HEK293T (cell line): Measurements from ENCODE around the gene APP.
"Not testable (repeated sequence)": the region's sequence is repeated elsewhere in the genome, so short reads cannot be mapped to it uniquely, and the experiment has no call there.

ENCODE experiments used
- CTCF ChIA-PET: fragments of 350-600 bp; formaldehyde crosslinking; extraction: SDS; loops from one replicate; lab custom pipeline; 2021; ENCODE audit warnings: antibody characterized with exemption, inconsistent platforms; lab: Yijun Ruan, JAX
- POLR2A ChIA-PET: fragments of 350-600 bp; formaldehyde crosslinking; extraction: SDS; loops from one replicate; lab custom pipeline; 2020; ENCODE audit warnings: antibody characterized with exemption, inconsistent platforms; lab: Yijun Ruan, JAX
- DNase-seq: peaks from one replicate; pipeline ENCODE4 v3.0.0; 2012; ENCODE audit warnings: mixed read lengths; ENCODE audit errors: extremely low spot score
- ARNT ChIP-seq: fragments of 450-650 bp; IDR thresholded peaks from 2 replicates; pipeline ENCODE4 v1.6.1; 2017; ENCODE audit warnings: mild to moderate bottlenecking
- BHLHE40 ChIP-seq: fragments of 450-650 bp; IDR thresholded peaks from 2 replicates; pipeline ENCODE4 v1.6.1; 2016; ENCODE audit warnings: mild to moderate bottlenecking, moderate library complexity, borderline replicate concordance
- CTBP1 ChIP-seq: fragments of 450-650 bp; IDR thresholded peaks from 2 replicates; pipeline ENCODE4 v1.6.1; 2016; ENCODE audit warnings: borderline replicate concordance
- ELF4 ChIP-seq: fragments of 450-650 bp; IDR thresholded peaks from 2 replicates; pipeline ENCODE4 v1.6.1; 2017; ENCODE audit warnings: antibody characterized with exemption
- FOXA1 ChIP-seq: fragments of 450-650 bp; IDR thresholded peaks from 2 replicates; pipeline ENCODE4 v1.6.1; 2016; ENCODE audit warnings: mild to moderate bottlenecking
- FOXK2 ChIP-seq: fragments of 450-650 bp; IDR thresholded peaks from 2 replicates; pipeline ENCODE4 v1.6.1; 2016; ENCODE audit warnings: mild to moderate bottlenecking
- FOXM1 ChIP-seq: fragments of 450-650 bp; IDR thresholded peaks from 2 replicates; pipeline ENCODE4 v1.6.1; 2017; ENCODE audit warnings: mild to moderate bottlenecking, borderline replicate concordance
- HDGF ChIP-seq: fragments of 450-650 bp; IDR thresholded peaks from 2 replicates; pipeline ENCODE4 v1.6.1; 2017; ENCODE audit warnings: antibody characterized with exemption, borderline replicate concordance
- L3MBTL2 ChIP-seq: fragments of 450-650 bp; conservative IDR thresholded peaks from 2 replicates; pipeline ENCODE4 v1.6.1; 2016; ENCODE audit warnings: mild to moderate bottlenecking
- LEF1 ChIP-seq: fragments of 450-650 bp; IDR thresholded peaks from 2 replicates; pipeline ENCODE4 v1.6.1; 2017; ENCODE audit warnings: mild to moderate bottlenecking, borderline replicate concordance
- NFRKB ChIP-seq: fragments of 450-650 bp; IDR thresholded peaks from 2 replicates; pipeline ENCODE4 v1.6.1; 2016; ENCODE audit warnings: mild to moderate bottlenecking, moderate library complexity
- PKNOX1 ChIP-seq: fragments of 450-650 bp; IDR thresholded peaks from 2 replicates; pipeline ENCODE4 v1.6.1; 2016
- SP1 ChIP-seq: fragments of 450-650 bp; IDR thresholded peaks from 2 replicates; pipeline ENCODE4 v1.6.1; 2017
- SUZ12 ChIP-seq: fragments of 450-650 bp; IDR thresholded peaks from 2 replicates; pipeline ENCODE4 v1.6.1; 2016; ENCODE audit warnings: mild to moderate bottlenecking
- TARDBP ChIP-seq: fragments of 450-650 bp; IDR thresholded peaks from 2 replicates; pipeline ENCODE4 v1.6.1; 2016
- ZNF384 ChIP-seq: fragments of 450-650 bp; IDR thresholded peaks from 2 replicates; pipeline ENCODE4 v1.6.1; 2016

Gene APP

GRCh38 chr21:25925064-25925800 lies 245.3 kb downstream of the APP start:
- POLR2A ChIA-PET: no interaction called here
- CTCF ChIA-PET: no interaction called here
- no peak for DNase-seq
- TF ChIP-seq TARDBP: no peak
- no peak for TF ChIP-seq SP1
- TF ChIP-seq ELF4: no peak
- no peak for TF ChIP-seq SUZ12
- TF ChIP-seq L3MBTL2: no peak
- no peak for TF ChIP-seq CTBP1
- TF ChIP-seq ZNF384: no peak
- no peak for TF ChIP-seq ARNT
- TF ChIP-seq FOXK2: no peak
- no peak for TF ChIP-seq PKNOX1
- TF ChIP-seq HDGF: no peak
- TF ChIP-seq BHLHE40: no peak
- no peak for TF ChIP-seq FOXM1
- TF ChIP-seq FOXA1: no peak
- TF ChIP-seq NFRKB: no peak
- no peak for TF ChIP-seq LEF1

- CTCF ChIA-PET, DNase-seq, POLR2A ChIA-PET: not testable (repeated sequence)
These were observed 252.4 kb downstream of the APP start for GRCh38 chr21:25918152-25918551.

DNA sequence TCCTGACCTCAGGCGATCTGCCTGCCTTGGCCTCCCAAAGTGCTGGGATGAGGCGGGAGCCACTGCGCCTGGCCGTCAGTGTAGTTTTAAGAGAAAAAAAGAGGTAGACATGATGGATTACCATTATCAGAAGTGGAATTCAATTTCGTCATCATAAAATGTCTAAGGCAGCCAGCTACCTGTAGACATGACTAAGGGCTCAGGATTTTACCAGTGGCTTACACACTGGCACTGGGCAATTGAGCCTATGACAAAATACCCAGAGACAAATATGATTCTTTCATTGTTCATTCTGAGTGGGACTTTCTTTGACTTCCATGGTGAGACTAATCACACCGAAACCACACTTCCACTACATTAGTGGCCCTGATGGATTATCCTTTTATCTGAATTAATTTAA lies 254.3 kb downstream of the APP start:
- CTCF ChIA-PET: no interaction called here
- POLR2A ChIA-PET: no interaction called here
- DNase-seq: no peak
- TF ChIP-seq FOXK2 (no peak), ARNT (no peak), ELF4 (no peak), CTBP1 (no peak), FOXM1 (no peak), HDGF (no peak), TARDBP (no peak), ZNF384 (no peak), SUZ12 (no peak)

DNA sequence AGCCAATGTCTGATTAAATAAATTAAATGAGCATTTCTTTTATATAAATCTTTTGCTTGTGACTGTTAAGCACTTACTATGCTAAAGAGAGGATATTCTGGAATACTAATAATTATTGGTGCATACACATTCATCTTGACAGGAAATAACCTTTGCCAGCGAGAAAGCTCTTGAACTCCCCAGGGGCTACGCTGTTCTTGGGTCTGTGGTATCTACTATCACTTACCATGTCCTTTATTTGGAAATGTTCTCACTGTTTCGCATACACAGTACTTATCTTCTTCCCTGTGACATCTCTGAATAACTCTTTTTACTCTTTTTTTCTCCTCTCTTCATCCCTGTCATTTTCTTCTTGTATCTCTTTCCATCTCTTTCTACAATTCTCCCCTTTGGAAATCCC lies 257.1 kb downstream of the APP start:
- TF ChIP-seq BHLHE40 (no peak), ELF4 (no peak), NFRKB (no peak), ZNF384 (no peak), SP1 (no peak)
- ChIA-PET CTCF (no interaction called here), POLR2A (no interaction called here)
- no peak for DNase-seq

DNA sequence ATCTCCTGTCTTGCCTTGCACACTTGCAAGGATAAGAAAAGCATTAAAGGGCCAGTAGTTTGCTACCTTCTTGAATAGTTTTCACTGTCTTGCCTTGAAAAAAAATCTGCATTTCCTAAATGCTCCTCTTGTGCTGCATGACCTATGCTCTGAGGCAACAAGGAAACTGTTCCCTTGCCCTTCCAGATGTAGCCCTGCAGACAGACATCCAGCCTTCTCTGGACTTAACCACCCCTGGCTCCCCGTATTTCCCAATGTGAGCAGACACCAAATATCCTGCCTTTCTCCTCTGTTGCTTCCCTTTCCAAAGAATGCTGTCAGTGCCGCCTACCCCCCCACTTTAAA lies 258.2 kb downstream of the APP start:
- ChIA-PET CTCF (no interaction called here), POLR2A (no interaction called here)
- no peak for DNase-seq
- TF ChIP-seq FOXA1 (no peak), BHLHE40 (no peak), NFRKB (no peak), ELF4 (no peak), L3MBTL2 (no peak), FOXK2 (no peak), PKNOX1 (no peak), LEF1 (no peak), CTBP1 (no peak), SP1 (no peak), FOXM1 (no peak), TARDBP (no peak), SUZ12 (no peak), HDGF (no peak), ZNF384 (no peak), ARNT (no peak)

DNA sequence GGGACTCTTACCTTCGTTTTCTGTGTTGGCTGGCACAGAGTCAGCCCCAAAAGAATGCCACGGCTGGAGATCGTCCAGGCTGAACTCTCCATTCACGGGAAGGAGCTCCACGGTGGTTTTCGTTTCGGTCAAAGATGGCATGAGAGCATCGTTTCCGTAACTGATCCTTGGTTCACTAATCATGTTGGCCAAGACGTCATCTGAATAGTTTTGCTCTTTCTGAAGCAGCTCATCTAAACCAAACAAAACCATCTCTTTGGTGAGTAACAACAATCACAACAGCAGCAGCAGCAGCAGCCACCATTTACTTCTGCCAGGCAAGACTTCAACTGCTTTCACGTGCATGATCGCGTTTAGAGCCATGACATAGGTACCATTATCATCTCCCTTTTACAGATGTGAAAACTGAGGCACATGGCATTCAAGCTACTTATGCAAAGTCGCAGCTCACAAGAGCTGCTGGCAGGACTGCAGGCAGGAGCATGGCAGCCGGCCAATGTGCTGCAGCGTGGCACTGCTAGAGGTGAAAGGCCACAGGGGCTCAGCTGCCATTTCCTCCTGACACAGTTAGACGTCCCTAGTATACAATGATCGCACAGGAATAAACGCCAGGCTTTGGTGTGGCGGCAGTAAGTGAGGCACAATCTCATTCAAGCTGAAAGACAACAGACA lies 258.7 kb downstream of the APP start:
- ChIA-PET CTCF (no interaction called here), POLR2A (no interaction called here)
- no peak for TF ChIP-seq LEF1
- no peak for TF ChIP-seq SUZ12
- no peak for DNase-seq

DNA sequence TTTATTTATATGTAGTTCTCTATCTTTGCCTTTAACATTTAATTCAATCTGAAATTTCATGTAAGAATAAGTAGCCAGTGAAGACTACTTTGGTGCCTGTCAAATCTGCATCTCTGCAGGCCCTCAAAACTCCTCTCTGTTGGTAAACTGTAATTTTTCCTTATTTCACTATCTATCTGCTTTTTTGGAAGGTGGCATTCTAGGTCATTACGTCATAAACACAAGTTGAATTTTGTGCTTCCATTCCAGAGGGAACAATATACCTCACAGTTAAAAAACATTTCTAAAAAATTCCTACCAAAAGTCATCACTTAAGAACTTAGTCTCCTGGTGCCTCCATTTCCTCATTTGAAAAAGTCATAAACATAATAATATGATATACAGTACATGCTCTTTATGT lies 259.8 kb downstream of the APP start:
- POLR2A ChIA-PET: no interaction called here
- TF ChIP-seq ZNF384 (no peak), TARDBP (no peak), FOXM1 (no peak), SP1 (no peak), FOXA1 (no peak), CTBP1 (no peak), LEF1 (no peak), NFRKB (no peak), BHLHE40 (no peak), SUZ12 (no peak), L3MBTL2 (no peak), PKNOX1 (no peak), FOXK2 (no peak)
- CTCF ChIA-PET: no interaction called here
- no peak for DNase-seq
